Mesenchymal stem cell (in vitro differentiated cells and primary cell): ENCODE data around the gene ZNF646.

ENCODE experiments used
- DNase-seq: peaks from one replicate; pipeline ENCODE4 v3.0.0-alpha.2; 2013
- H2AFZ ChIP-seq: one replicate; pipeline ENCODE4 v1.6.1; 2013; ENCODE audit warnings: low read depth, mild to moderate bottlenecking, control low read depth, inconsistent platforms, low read length, moderate library complexity
- H2AK5ac ChIP-seq: 2 replicates; pipeline ENCODE4 v1.6.1; 2013; ENCODE audit warnings: low read length, moderate library complexity, mild to moderate bottlenecking, inconsistent platforms; ENCODE audit not compliant: severe bottlenecking
- H2BK120ac ChIP-seq: one replicate; pipeline ENCODE4 v1.6.1; 2013; ENCODE audit warnings: low read depth, mild to moderate bottlenecking, inconsistent platforms, low read length, moderate library complexity
- H2BK12ac ChIP-seq, 2 experiments: one replicate each; pipeline ENCODE4 v1.6.1; 2013; ENCODE audit warnings: inconsistent platforms in 2 of 2, low read length in 2 of 2, mild to moderate bottlenecking in 2 of 2, moderate library complexity in 2 of 2, control low read depth in 1 of 2
- H2BK15ac ChIP-seq: one replicate; pipeline ENCODE4 v1.6.1; 2013; ENCODE audit warnings: mild to moderate bottlenecking, low read depth, inconsistent platforms; ENCODE audit not compliant: poor library complexity, severe bottlenecking
- H2BK5ac ChIP-seq: 2 replicates; pipeline ENCODE4 v1.6.1; 2013; ENCODE audit warnings: low read depth, mild to moderate bottlenecking, low read length, control low read depth, inconsistent platforms; ENCODE audit not compliant: poor library complexity, severe bottlenecking
- H3K14ac ChIP-seq, 2 experiments: one replicate each; pipeline ENCODE4 v1.6.1; 2013; ENCODE audit warnings: inconsistent platforms in 2 of 2, low read length in 2 of 2, control low read depth in 1 of 2, mild to moderate bottlenecking in 1 of 2, moderate library complexity in 1 of 2
- H3K18ac ChIP-seq, 2 experiments: one replicate each; pipeline ENCODE4 v1.6.1; 2013; ENCODE audit warnings: inconsistent platforms in 2 of 2, low read length in 2 of 2, control low read depth in 1 of 2, low read depth in 1 of 2, mild to moderate bottlenecking in 1 of 2
- H3K23ac ChIP-seq, 2 experiments: one replicate each; pipeline ENCODE4 v1.6.1; 2013; ENCODE audit warnings: inconsistent platforms in 2 of 2, low read length in 2 of 2, mild to moderate bottlenecking in 2 of 2, moderate library complexity in 2 of 2, control low read depth in 1 of 2
- H3K27ac ChIP-seq: 2 replicates; pipeline ENCODE4 v1.5.1; 2013; ENCODE audit warnings: mild to moderate bottlenecking, moderate library complexity, low read length, control low read depth, inconsistent platforms; ENCODE audit not compliant: poor library complexity, severe bottlenecking
- H3K27me3 ChIP-seq, 2 experiments: 2 replicates each; pipeline versions ENCODE4 v1.6.1 to v1.7.0; 2013; ENCODE audit warnings: low read length in 2 of 2, mild to moderate bottlenecking in 2 of 2, moderate library complexity in 2 of 2, control low read depth in 1 of 2, inconsistent platforms in 1 of 2; ENCODE audit not compliant: control insufficient read depth in 1 of 2, insufficient read depth in 1 of 2
- H3K36me3 ChIP-seq, 2 experiments: 2 replicates each; pipeline versions ENCODE4 v1.6.1 to v1.7.0; 2013; ENCODE audit warnings: low read length in 2 of 2, control low read depth in 1 of 2, inconsistent platforms in 1 of 2, low read depth in 1 of 2, mild to moderate bottlenecking in 1 of 2; ENCODE audit not compliant: insufficient read depth in 2 of 2, control insufficient read depth in 1 of 2
- H3K4ac ChIP-seq, 2 experiments: one replicate each; pipeline ENCODE4 v1.6.1; 2013; ENCODE audit warnings: inconsistent platforms in 2 of 2, low read length in 2 of 2, mild to moderate bottlenecking in 2 of 2, moderate library complexity in 2 of 2, control low read depth in 1 of 2, low read depth in 1 of 2
- H3K4me1 ChIP-seq: 2 replicates; pipeline ENCODE4 v1.6.1; 2013; ENCODE audit warnings: low read depth, low read length, control low read depth; ENCODE audit not compliant: control insufficient read depth, insufficient read depth
- H3K4me2 ChIP-seq: 2 replicates; pipeline ENCODE4 v1.6.1; 2013; ENCODE audit warnings: low read length, mild to moderate bottlenecking, inconsistent platforms; ENCODE audit not compliant: poor library complexity, severe bottlenecking
- H3K4me3 ChIP-seq, 2 experiments: 2 replicates each; pipeline versions ENCODE4 v1.5.1 to v1.7.0; 2013; ENCODE audit warnings: low read length in 2 of 2, mild to moderate bottlenecking in 2 of 2, control low read depth in 1 of 2, low read depth in 1 of 2; ENCODE audit not compliant: insufficient read depth in 1 of 2
- H3K79me1 ChIP-seq: replicated peaks from 2 replicates; pipeline ENCODE4 v1.6.1; 2013; ENCODE audit warnings: mild to moderate bottlenecking, control low read depth, low read length, inconsistent platforms; ENCODE audit not compliant: poor library complexity, severe bottlenecking
- H3K9ac ChIP-seq: 2 replicates; pipeline ENCODE4 v1.7.0; 2013; ENCODE audit warnings: mild to moderate bottlenecking, low read length, moderate library complexity
- H3K9me3 ChIP-seq: 2 replicates; pipeline ENCODE4 v1.7.0; 2013; ENCODE audit warnings: mild to moderate bottlenecking, low read length; ENCODE audit not compliant: control insufficient read depth
- H4K8ac ChIP-seq: one replicate; pipeline ENCODE4 v1.6.1; 2013; ENCODE audit warnings: inconsistent platforms, mild to moderate bottlenecking, low read length, moderate library complexity
- H4K91ac ChIP-seq: one replicate; pipeline ENCODE4 v1.6.1; 2013; ENCODE audit warnings: mild to moderate bottlenecking, low read length, inconsistent platforms
- WGBS: methylation state at CpG from one replicate; pipeline ENCODE4 v1.1.7; 2013; ENCODE audit warnings: mixed read lengths; 5-methylcytosine and 5-hydroxymethylcytosine counted together

The ZNF646 gene

GRCh38 chr16:31084584-31085302 lies 10.5 kb downstream of the ZNF646 start:
- no peak overlapping the region for H2AK5ac ChIP-seq
- H3K4me1 ChIP-seq, result peaks cover 29% of the 10 kb centered on the region
- no peaks in the 10 kb centered on the region for H3K27me3 ChIP-seq
- no peak overlapping the region for H2BK15ac ChIP-seq
- no peak for DNase-seq
- H3K9me3 ChIP-seq, result no peaks in the 10 kb centered on the region
- WGBS, result 91% methylated on average over 16 of the region's 16 CpGs
- peaks cover 96 to 98% of the 10 kb centered on the region in 2 experiments for H3K36me3 ChIP-seq
- no peak overlapping the region for H3K14ac ChIP-seq
- no peak overlapping the region for H3K18ac ChIP-seq
- no peak overlapping the region for H2BK12ac ChIP-seq
- no peak overlapping the region for H3K4me3 ChIP-seq
- no peak overlapping the region for H4K8ac ChIP-seq
- H3K23ac ChIP-seq, result no peak overlapping the region
- H3K79me1 ChIP-seq, result peaks cover 61% of the 10 kb centered on the region
- H3K9ac ChIP-seq, result no peak overlapping the region
- H3K4me2 ChIP-seq, result no peak overlapping the region
- H4K91ac ChIP-seq, result no peak overlapping the region
- H3K27ac ChIP-seq, result no peak overlapping the region
- H3K4ac ChIP-seq, result no peak overlapping the region
- H2BK5ac ChIP-seq, result no peak overlapping the region
- no peak overlapping the region for H2BK120ac ChIP-seq
- no peak overlapping the region for H2AFZ ChIP-seq

- Histone ChIP-seq H3K9ac (no peak overlapping the region), H3K4me3 (no peak overlapping the region), H3K27me3 (no peaks in the 10 kb centered on the region), H3K23ac (no peak overlapping the region), H3K4me2 (no peak overlapping the region), H2BK15ac (no peak overlapping the region), H2BK12ac (no peak overlapping the region), H3K18ac (no peak overlapping the region), H2BK120ac (no peak overlapping the region), H2AFZ (no peak overlapping the region), H2BK5ac (no peak overlapping the region), H4K8ac (no peak overlapping the region), H4K91ac (no peak overlapping the region), H3K4ac (no peak overlapping the region), H3K79me1 (peaks cover 56% of the 10 kb centered on the region), H3K27ac (no peak overlapping the region), H3K14ac (no peak overlapping the region), H3K4me1 (peaks cover 32% of the 10 kb centered on the region), H3K36me3 (peaks cover 94 to 96% of the 10 kb centered on the region in 2 experiments), H3K9me3 (no peaks in the 10 kb centered on the region), H2AK5ac (no peak overlapping the region)
- WGBS, result 87% methylated on average over 8 of the region's 8 CpGs
- DNase-seq, result no peak
Measured at GRCh38 chr16:31085411-31085810, 11.2 kb downstream of the ZNF646 start.

DNA sequence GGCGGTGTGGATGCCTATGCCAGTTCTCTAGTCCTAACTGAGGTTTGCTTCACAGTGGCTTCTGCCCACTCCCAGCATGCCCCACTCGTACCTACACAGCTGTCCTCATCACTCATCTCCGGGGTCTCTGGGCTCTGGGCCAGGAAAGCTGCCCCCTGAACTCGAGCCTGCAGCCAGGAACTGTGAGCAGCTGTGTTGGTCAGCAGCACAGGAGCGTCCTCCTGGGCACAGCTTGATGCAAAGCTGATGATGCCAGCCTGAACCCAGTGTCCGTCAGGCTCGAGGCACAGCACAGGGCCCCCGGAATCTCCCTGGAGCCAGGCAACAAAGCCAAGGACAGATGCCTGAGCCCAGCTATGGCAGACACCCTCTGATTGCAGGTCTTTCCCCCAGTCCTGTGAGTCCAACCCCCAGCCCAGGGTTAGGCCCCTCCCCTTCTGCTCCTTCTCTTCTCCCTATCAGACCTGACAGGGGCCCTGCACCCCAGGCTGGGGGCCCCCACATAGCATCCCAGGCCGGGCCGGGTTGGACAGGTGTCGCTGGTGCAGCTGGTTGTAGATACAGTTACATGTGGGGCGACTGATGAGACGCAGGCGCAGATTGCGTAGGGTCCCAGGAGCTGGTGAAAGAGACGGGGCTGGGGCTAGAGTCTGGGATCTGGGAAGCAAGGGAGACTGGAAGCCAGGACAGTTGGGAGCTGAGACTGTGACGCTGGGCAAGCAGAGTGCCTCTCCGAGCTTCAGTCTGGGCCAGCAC lies 11.8 kb downstream of the ZNF646 start:
- Histone ChIP-seq H2AK5ac (no peak overlapping the region), H3K4ac (no peak overlapping the region), H2BK12ac (no peak overlapping the region), H4K8ac (no peak overlapping the region), H2BK5ac (no peak overlapping the region), H3K23ac (no peak overlapping the region), H3K9ac (no peak overlapping the region), H3K14ac (no peak overlapping the region), H2BK15ac (no peak overlapping the region), H3K27ac (no peak overlapping the region), H3K4me1 (peaks cover 39% of the 10 kb centered on the region), H3K18ac (no peak overlapping the region), H3K36me3 (peaks cover 94% of the 10 kb centered on the region in 2 experiments), H4K91ac (no peak overlapping the region), H3K79me1 (peaks cover 50% of the 10 kb centered on the region), H3K9me3 (no peaks in the 10 kb centered on the region), H2BK120ac (no peak overlapping the region), H3K4me3 (no peak overlapping the region), H2AFZ (no peak overlapping the region), H3K27me3 (no peaks in the 10 kb centered on the region), H3K4me2 (no peak overlapping the region)
- 94% methylated on average over 18 of the region's 18 CpGs for WGBS
- DNase-seq, result no peak

DNA sequence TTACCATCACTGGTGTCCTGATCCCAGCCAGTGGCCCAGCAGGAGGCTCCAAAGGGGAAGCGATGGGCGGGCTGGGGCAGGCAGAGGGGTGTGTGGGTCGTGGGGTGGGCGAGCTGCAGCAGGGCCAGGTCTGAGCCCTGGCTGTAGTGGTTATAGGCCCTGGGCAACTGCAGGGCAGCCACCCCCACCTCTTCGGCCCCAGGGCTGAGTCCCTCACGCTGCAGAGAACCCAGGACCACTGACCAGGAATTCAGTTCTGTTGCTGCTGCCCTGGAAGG lies 12.3 kb downstream of the ZNF646 start:
- no peak overlapping the region for H2BK15ac ChIP-seq
- no peak overlapping the region for H3K18ac ChIP-seq
- no peak overlapping the region for H2BK120ac ChIP-seq
- H2BK5ac ChIP-seq, result no peak overlapping the region
- no peak overlapping the region for H3K9ac ChIP-seq
- no peak overlapping the region for H2AK5ac ChIP-seq
- H3K9me3 ChIP-seq, result no peaks in the 10 kb centered on the region
- H3K27ac ChIP-seq, result no peak overlapping the region
- no peak overlapping the region for H3K23ac ChIP-seq
- H3K4ac ChIP-seq, result no peak overlapping the region
- H4K91ac ChIP-seq, result no peak overlapping the region
- H3K14ac ChIP-seq, result no peak overlapping the region
- no peak overlapping the region for H3K4me3 ChIP-seq
- no peak overlapping the region for H4K8ac ChIP-seq
- no peak for DNase-seq
- H3K4me2 ChIP-seq, result no peak overlapping the region
- peaks cover 93% of the 10 kb centered on the region in 2 experiments for H3K36me3 ChIP-seq
- peaks cover 38% of the 10 kb centered on the region for H3K4me1 ChIP-seq
- WGBS, result 88% methylated on average over 6 of the region's 6 CpGs
- no peaks in the 10 kb centered on the region for H3K27me3 ChIP-seq
- peaks cover 45% of the 10 kb centered on the region for H3K79me1 ChIP-seq
- no peak overlapping the region for H2BK12ac ChIP-seq
- no peak overlapping the region for H2AFZ ChIP-seq
